NCI-H748 (cell line): ENCODE measurements around the gene OR2Z1.
"Not testable (repeated sequence)": the region's sequence is repeated elsewhere in the genome, so short reads cannot be mapped to it uniquely, and the experiment has no call there.

Source experiments
- DNase-seq: peaks from one replicate; lab custom pipeline; 2025; ENCODE audit not compliant: unreplicated experiment; lab: John Stamatoyannopoulos, UW

The OR2Z1 gene

DNA sequence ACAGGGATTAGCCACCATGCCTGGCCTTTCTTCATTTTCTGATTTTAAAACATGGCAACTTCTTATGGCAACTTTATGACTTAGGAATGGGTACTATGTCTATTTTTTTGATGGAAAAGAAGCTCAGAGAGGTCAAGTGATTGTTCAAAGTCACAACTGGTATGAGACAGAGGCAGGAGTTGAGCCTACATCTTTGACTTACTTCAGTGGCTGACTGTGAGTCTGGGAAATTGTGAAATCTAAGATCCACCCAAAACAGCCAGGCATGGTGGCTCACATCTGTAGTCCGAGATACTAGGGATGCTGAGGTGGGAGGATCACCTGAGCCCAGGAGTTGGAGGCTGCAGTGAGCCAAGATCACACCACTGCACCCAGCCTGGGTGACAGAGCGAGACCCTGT lies 20.5 kb upstream of the OR2Z1 start:
- DNase-seq: no peak

DNA sequence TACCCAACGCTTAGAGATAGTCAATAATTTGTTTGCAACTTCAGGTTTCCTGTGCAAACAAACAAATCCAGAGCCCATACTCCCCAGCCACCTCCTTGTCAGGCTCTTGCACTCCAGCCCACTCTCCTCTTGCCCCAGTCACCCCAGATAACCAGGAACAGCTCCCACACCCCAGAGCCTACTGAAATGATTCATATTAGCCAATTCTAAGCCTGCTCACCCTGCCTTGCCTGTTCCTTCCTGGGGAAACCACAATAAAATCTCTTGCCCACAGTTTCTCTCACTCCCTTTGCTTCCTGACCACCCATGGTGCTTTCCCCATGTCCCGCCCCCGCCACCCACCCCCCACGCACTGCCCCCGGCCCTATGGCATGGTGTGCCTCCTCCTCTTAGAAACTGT lies 19.1 kb upstream of the OR2Z1 start:
- no peak for DNase-seq

- no peak for DNase-seq
Observed at GRCh38 chr19:8703223-8703622, 18.2 kb upstream of the OR2Z1 start.

GRCh38 chr19:8705304-8705703 lies 16.1 kb upstream of the OR2Z1 start:
- DNase-seq: not testable (repeated sequence)

DNA sequence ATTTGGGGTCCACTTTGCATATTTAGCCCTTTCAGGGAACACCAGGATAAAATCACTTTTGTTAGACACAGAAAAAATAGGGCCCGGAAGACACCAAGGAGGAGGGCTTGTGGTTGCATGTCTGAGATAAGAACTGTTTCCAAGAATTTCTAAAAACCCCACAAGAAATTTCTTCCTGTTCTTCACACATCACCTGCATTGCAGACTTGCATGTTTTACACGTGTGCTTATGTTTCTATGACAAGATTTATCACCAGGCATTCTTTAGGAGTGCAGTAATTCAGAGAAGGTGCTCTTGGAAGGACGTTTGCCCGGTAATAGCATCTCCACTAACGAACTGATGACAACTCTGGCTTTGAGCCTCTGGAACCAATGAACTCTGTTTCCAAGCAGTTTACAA lies 15.7 kb upstream of the OR2Z1 start:
- DNase-seq: no peak

GRCh38 chr19:8710337-8710736 lies 11.1 kb upstream of the OR2Z1 start:
- DNase-seq: not testable (repeated sequence)

DNA sequence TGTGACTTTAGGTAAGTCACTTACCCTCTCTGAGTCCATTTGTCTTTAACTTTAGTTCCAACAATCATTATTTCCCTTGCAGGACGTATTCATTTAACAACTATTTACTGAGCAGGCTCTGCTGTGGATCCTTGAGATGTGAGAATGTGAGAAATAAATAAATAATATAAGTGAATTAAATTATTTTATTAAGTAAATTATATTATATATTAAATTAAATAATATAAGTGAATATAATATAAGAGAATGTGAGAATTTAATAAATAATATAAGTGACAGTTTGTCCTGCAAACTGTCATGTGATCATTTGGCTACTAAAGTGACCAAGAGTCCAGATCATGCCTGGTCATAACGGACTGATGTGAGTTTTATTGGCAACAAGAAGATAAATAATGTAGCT lies 598 bp downstream of the OR2Z1 start:
- no peak for DNase-seq

DNA sequence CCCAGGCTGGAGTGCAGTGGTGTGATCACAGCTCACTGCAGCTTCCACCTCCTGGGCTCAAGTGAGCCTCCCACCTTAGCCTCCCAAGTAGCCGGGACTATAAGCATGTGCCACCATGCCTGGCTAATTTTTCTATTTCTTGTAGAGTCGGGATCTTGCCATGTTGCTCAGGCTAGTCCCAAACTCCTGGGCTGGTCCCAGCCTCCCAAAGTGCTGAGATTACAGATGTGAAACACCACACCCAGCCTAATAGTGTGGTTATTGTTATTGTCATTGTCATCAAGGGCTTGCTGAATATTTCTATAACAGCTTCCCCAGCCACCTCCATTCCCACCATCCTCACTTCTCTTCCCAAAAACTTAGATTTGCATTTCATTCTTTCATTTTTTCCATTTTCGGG lies 2.8 kb downstream of the OR2Z1 start:
- DNase-seq: no peak

GRCh38 chr19:8731428-8732169 lies 10.2 kb downstream of the OR2Z1 start:
- DNase-seq: no peak

DNA sequence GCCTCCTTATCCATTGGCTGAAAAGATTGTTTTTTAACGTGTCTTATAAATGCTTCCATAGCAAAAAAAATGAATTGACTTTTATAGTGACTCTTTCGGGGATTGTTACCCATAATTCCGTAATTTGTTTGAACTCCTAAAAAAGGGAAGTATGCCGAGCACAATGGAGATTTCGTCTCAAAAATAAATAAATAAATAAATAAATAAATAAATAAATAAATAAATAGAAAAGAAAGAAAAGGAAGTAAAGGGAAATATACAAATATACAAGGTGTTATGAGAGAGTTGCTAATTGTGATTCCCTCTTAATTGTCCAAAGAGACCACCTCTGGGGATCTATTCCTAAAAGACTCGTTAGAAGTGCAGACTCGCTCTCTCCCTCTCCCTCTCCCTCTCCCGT lies 16.9 kb downstream of the OR2Z1 start:
- no peak for DNase-seq

DNA sequence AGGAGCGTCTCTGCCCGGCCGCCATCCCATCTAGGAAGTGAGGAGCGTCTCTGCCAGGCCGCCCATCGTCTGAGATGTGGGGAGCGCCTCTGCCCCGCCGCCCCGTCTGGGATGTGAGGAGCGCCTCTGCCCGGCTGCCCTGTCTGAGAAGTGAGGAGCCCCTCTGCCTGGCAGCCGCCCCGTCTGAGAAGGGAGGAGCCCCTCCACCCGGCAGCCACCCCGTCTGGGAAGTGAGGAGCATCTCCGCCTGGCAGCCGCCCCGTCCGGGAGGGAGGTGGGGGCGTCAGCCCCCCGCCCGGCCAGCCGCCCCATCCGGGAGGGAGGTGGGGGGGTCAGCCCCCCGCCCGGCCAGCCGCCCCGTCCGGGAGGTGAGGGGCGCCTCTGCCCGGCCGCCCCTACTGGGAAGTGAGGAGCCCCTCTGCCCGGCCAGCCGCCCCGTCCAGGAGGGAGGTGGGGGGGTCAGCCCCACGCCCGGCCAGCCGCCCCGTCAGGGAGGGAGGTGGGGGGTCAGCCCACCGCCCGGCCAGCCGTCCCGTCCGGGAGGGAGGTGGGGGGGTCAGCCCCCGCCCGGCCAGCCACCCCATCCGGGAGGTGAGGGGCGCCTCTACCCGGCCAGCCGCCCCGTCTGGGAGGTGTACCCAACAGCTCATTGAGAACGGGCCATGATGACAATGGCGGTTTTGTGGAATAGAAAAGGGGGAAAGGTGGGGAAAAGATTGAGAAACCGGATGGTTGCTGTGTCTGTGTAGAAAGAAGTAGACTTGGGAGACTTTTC lies 18.0 kb downstream of the OR2Z1 start:
- DNase-seq: not testable (repeated sequence)

- not testable (repeated sequence) for DNase-seq
Observed at GRCh38 chr19:8767257-8767656, 45.8 kb downstream of the OR2Z1 start.

GRCh38 chr19:8769265-8769664 lies 47.8 kb downstream of the OR2Z1 start:
- DNase-seq: not testable (repeated sequence)

DNA sequence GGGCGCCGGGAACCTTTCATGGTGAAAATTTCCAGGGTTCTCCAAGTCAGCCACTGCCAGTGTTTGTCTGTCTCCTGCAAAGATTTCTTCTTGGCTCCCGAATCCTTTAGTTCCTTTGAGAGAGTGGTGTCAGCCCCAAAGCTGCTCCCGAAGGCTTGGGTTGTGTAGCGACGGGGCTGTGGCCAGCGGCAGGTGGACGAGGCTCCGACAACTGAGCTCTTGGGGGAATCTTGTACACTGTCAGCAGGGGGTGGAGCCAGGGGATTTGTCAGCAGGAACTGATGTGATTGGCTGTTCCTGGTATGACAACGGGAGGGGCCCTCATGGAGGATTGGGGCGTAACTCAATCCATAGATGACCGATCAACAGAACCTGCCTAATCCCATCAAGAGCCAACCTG lies 52.2 kb downstream of the OR2Z1 start:
- not testable (repeated sequence) for DNase-seq
